Fibroblast of lung (primary cell): ENCODE data around the gene ITFG2.
"Not testable (repeated sequence)": the region's sequence is repeated elsewhere in the genome, so short reads cannot be mapped to it uniquely, and the experiment has no call there.

ENCODE experiments used
- CTCF ChIP-seq, 2 donors: IDR thresholded peaks in 1 of 2; conservative IDR thresholded peaks in 1 of 2; 1 replicate in 1 of 2; 2 replicates in 1 of 2; pipeline ENCODE4 v1.5.1; 2011 to 2012; ENCODE audit warnings: low read length in 2 of 2, control low read depth in 1 of 2, inconsistent platforms in 1 of 2, low read depth in 1 of 2, mild to moderate bottlenecking in 1 of 2
- EZH2 ChIP-seq: IDR thresholded peaks from 2 replicates; pipeline ENCODE4 v1.5.1; 2012; ENCODE audit warnings: low read length, control low read depth, mild to moderate bottlenecking; ENCODE audit errors: missing control alignments

GRCh38 chr12:2770544-2770943, 41.9 kb upstream of the ITFG2 start:
- not testable (repeated sequence) for TF ChIP-seq CTCF (conservative IDR thresholded peaks at IDR 0.05 in 1 of 2, IDR thresholded peaks at IDR 0.05 in 1 of 2; ENCODE audit: low read depth in 1 of 2, low read length in 2 of 2); EZH2
